ENCODE results near the gene ADAR. TPM values are rescaled to one million over a fixed set of nuclear protein-coding genes. Genes with fewer than 3 reads are reported as not detected.
A peak's percentile ranks its signal among the peaks of the same experiment; 100 is the strongest.

Gene ADAR
- total RNA-seq, 2 experiments from 2014 or later, result 206 to 210 TPM

DNA sequence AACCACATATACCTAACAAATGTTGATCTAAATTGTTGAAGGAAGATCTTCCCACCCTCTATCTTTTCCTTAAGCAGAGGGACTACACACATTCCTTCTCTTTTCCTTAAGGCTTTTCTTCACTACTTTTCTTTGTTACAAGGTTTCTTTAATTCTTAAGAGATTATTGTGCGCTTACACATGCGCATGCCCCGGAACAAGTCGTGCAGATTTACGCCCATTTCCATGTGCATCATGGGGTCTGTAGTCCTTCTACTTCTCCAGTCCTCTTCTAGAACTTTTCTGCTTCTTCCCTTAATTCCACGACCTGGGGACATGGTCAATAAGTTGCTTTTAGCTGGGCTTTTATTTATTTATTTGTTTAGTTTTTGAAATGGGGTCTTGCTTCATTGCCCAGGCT is 42.1 kb downstream of the ADAR start:
- H3K27me3 Mint-ChIP-seq, result peaks cover 51% of the 10 kb centered on the region
- H3K4me3 Mint-ChIP-seq, result no peak overlapping the region
- Histone ChIP-seq H3K4me1 (ENCODE audit: insufficient read depth, low read length) (peaks cover 11% of the 10 kb centered on the region), H3K4me3 (ENCODE audit: low read length) (no peak overlapping the region), H3K27ac (ENCODE audit: low read depth in 1 of 2, low read length in 2 of 2) (no peak overlapping the region), H3K27me3 (ENCODE audit: control insufficient read depth in 1 of 2, insufficient read depth in 2 of 2, low read length in 2 of 2) (peaks cover 27 to 28% of the 10 kb centered on the region in 2 experiments), H3K9me3 (ENCODE audit: control insufficient read depth in 1 of 2, insufficient read depth in 1 of 2, low read length in 2 of 2) (peaks cover 0 to 10% of the 10 kb centered on the region in 2 experiments), H3K36me3 (ENCODE audit: insufficient read depth, low read length) (no peaks in the 10 kb centered on the region)
- no peaks in the 10 kb centered on the region for H3K36me3 Mint-ChIP-seq (ENCODE audit: low read depth)
- intact Hi-C loops (cut with DNase I, micrococcal nuclease), result no loop called here
- TF ChIP-seq, protein P1, sequence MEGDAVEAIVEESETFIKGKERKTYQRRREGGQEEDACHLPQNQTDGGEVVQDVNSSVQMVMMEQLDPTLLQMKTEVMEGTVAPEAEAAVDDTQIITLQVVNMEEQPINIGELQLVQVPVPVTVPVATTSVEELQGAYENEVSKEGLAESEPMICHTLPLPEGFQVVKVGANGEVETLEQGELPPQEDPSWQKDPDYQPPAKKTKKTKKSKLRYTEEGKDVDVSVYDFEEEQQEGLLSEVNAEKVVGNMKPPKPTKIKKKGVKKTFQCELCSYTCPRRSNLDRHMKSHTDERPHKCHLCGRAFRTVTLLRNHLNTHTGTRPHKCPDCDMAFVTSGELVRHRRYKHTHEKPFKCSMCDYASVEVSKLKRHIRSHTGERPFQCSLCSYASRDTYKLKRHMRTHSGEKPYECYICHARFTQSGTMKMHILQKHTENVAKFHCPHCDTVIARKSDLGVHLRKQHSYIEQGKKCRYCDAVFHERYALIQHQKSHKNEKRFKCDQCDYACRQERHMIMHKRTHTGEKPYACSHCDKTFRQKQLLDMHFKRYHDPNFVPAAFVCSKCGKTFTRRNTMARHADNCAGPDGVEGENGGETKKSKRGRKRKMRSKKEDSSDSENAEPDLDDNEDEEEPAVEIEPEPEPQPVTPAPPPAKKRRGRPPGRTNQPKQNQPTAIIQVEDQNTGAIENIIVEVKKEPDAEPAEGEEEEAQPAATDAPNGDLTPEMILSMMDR (IDR thresholded peaks at IDR 0.05), result no peak
- no peak for DNase-seq
- ATAC-seq (ENCODE audit: poor library complexity), result no peak
- no peaks in the 10 kb centered on the region for H3K4me1 Mint-ChIP-seq (ENCODE audit: low read depth)
- no peak overlapping the region for H3K27ac Mint-ChIP-seq
- ChIA-PET POLR2A (no interaction called here), CTCF (no interaction called here)
- no peaks in the 10 kb centered on the region for H3K9me3 Mint-ChIP-seq

DNA sequence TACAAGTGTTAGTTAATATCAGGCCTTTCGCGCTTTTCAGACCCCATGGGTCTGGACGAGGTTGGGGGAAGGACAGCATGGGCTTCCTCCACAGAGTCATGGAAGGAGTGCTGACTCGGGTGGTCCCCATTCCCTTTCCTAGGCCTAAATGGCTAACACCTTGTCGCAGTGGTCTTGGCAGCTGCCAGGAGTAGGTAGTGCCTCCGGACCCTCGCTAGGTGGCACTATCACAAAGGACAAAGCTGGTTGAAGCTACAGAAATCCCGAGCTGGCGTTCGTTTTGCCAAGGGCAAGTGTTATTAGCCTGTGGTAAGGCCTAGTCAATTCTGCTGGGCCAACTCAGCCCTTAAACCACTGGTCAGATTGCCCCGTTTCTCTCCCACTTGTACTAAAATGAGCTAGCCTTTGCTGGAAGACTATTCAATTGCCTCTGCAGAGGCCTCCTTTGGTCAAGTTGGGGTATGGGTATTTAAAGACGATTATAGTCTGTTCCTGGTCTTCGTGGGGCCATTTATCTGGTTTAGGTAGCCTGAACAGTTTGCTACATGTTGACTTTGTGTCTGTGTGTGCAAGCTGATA is 48.4 kb downstream of the ADAR start:
- peaks cover 19% of the 10 kb centered on the region for H3K36me3 ChIP-seq (ENCODE audit: insufficient read depth, low read length)
- peaks cover 46% of the 10 kb centered on the region for H3K4me1 ChIP-seq (ENCODE audit: insufficient read depth, low read length)
- peak overlapping the region; percentile 49 to 84 for H3K27ac ChIP-seq (ENCODE audit: low read depth in 1 of 2, low read length in 2 of 2)
- ChIA-PET CTCF (interaction anchor here (0.6 to 2.4 kb wide), 17 partner anchors 18 to 530 kb away, joined by 3 to 15 read pairs (median 4); partner anchors contain the start of genes ADAM15 and PMVK), POLR2A (interaction anchor here (0.6 to 1.7 kb wide), 12 partner anchors 9 to 526 kb away, joined by 3 to 8 read pairs (median 4); partner anchors contain the start of genes ADAR, CHRNB2 and PMVK)
- no peaks in the 10 kb centered on the region for H3K9me3 ChIP-seq (ENCODE audit: control insufficient read depth in 1 of 2, insufficient read depth in 1 of 2, low read length in 2 of 2)
- peaks cover 42% of the 10 kb centered on the region for H3K4me1 Mint-ChIP-seq (ENCODE audit: low read depth)
- ATAC-seq (ENCODE audit: poor library complexity) (peak; percentile 30), DNase-seq (peak; percentile 68 to 91 (median 74))
- no peaks in the 10 kb centered on the region for H3K27me3 ChIP-seq (ENCODE audit: control insufficient read depth in 1 of 2, insufficient read depth in 2 of 2, low read length in 2 of 2)
- TF ChIP-seq, protein P1 (IDR thresholded peaks at IDR 0.05), result peak; percentile 94
- intact Hi-C loops (cut with DNase I, micrococcal nuclease), result loop anchor here (1.0 to 10.0 kb wide), 18 partner anchors 49 to 525 kb away; partner anchors contain the start of genes ADAR (in 2 of the 2), EFNA4 (in 2 of the 2), ATP8B2 (in 1 of the 2) and HAX1 (in 1 of the 2)
- peak overlapping the region; percentile 91 for H3K4me3 Mint-ChIP-seq
- peak overlapping the region; percentile 80 for H3K27ac Mint-ChIP-seq
- H3K27me3 Mint-ChIP-seq, result no peaks in the 10 kb centered on the region
- H3K36me3 Mint-ChIP-seq (ENCODE audit: low read depth), result peaks cover 33% of the 10 kb centered on the region
- no peaks in the 10 kb centered on the region for H3K9me3 Mint-ChIP-seq
- H3K4me3 ChIP-seq (ENCODE audit: low read length), result peak overlapping the region; percentile 83

DNA sequence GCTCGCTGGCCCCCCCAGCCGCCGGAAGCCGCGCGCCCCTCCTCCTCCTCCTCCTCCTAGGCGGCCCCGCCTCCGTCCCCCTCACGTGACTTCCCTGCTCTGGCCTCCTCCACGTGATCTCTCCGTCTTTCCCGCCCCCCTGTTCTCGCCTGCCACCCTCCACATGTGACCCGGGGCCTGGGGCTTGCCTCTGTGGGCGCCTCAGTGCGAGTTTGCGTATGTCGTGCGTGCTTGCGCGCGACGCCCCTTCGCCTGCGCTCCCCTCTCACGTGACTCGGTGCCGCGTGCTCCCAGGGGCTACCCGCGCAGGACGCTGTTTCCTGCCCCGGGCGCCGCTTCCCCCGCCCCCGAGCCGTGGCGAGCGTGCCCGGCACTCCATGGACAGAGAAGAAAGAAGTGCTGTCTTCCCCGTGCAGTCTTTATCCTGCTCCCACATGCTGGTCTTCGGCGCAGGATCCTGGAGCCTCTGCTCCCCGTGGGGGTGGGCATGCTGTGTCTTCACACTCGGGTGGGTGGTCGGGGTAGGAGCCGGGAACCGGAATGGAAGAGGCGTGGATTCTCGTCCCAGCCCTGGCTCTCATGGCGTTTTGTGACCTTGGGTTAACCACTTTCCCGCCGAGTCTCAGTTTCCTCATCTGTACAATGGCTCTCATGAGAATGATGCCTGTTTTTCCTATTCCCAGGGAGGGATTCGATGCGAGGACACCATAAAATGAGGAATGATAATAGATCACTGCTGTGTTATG is 49.1 kb downstream of the ADAR start:
- Mint-ChIP-seq H3K4me3 (peak overlapping the region; percentile 91), H3K27ac (peak overlapping the region; percentile 80), H3K27me3 (no peaks in the 10 kb centered on the region), H3K36me3 (ENCODE audit: low read depth) (peaks cover 39% of the 10 kb centered on the region), H3K4me1 (ENCODE audit: low read depth) (peaks cover 42% of the 10 kb centered on the region), H3K9me3 (no peaks in the 10 kb centered on the region)
- ATAC-seq (ENCODE audit: poor library complexity) (peak; percentile 87), DNase-seq (peak; percentile 99 to 100 (median 99))
- peak overlapping the region; percentile 83 for H3K4me3 ChIP-seq (ENCODE audit: low read length)
- CTCF ChIA-PET, result interaction anchor here (1.0 to 2.4 kb wide), 13 partner anchors 22 to 531 kb away, joined by 3 to 15 read pairs (median 4); partner anchors contain the start of genes ADAM15 and PMVK
- POLR2A ChIA-PET, result interaction anchor here (0.6 to 1.7 kb wide), 12 partner anchors 9 to 459 kb away, joined by 3 to 8 read pairs (median 4); partner anchors contain the start of genes ADAR, CHRNB2 and PMVK
- peaks cover 46% of the 10 kb centered on the region for H3K4me1 ChIP-seq (ENCODE audit: insufficient read depth, low read length)
- peaks cover 25% of the 10 kb centered on the region for H3K36me3 ChIP-seq (ENCODE audit: insufficient read depth, low read length)
- H3K27ac ChIP-seq (ENCODE audit: low read depth in 1 of 2, low read length in 2 of 2), result peak overlapping the region; percentile 49 to 84
- intact Hi-C loops (cut with DNase I, micrococcal nuclease), result loop anchor here (1.0 to 10.0 kb wide), 18 partner anchors 50 to 526 kb away; partner anchors contain the start of genes ADAR (in 2 of the 2), EFNA4 (in 2 of the 2), ATP8B2 (in 1 of the 2) and HAX1 (in 1 of the 2)
- TF ChIP-seq, protein P1 (IDR thresholded peaks at IDR 0.05), result no peak
- no peaks in the 10 kb centered on the region for H3K27me3 ChIP-seq (ENCODE audit: control insufficient read depth in 1 of 2, insufficient read depth in 2 of 2, low read length in 2 of 2)
- no peaks in the 10 kb centered on the region for H3K9me3 ChIP-seq (ENCODE audit: control insufficient read depth in 1 of 2, insufficient read depth in 1 of 2, low read length in 2 of 2)

Data from CD4-positive, alpha-beta T cell (primary cell).